Muscle layer of colon (tissue), 2 donors: ENCODE results near the gene NLRP1.

Experiments used
- H3K27ac ChIP-seq: one replicate; pipeline ENCODE4 v1.7.0; 2013; ENCODE audit warnings: low read depth, mild to moderate bottlenecking, low read length, moderate library complexity
- H3K27me3 ChIP-seq, 2 donors: one replicate each; pipeline ENCODE4 v1.7.0; 2013; ENCODE audit warnings: low read length in 2 of 2, mild to moderate bottlenecking in 2 of 2; ENCODE audit not compliant: insufficient read depth in 2 of 2, control insufficient read depth in 1 of 2
- H3K36me3 ChIP-seq: one replicate; pipeline ENCODE4 v1.7.0; 2013; ENCODE audit warnings: mild to moderate bottlenecking, low read length; ENCODE audit not compliant: insufficient read depth
- H3K4me1 ChIP-seq: one replicate; pipeline ENCODE4 v1.7.0; 2013; ENCODE audit warnings: mild to moderate bottlenecking, low read length; ENCODE audit not compliant: insufficient read depth
- H3K4me3 ChIP-seq, 2 donors: one replicate each; pipeline ENCODE4 v1.7.0; 2013; ENCODE audit warnings: low read length in 2 of 2, low read depth in 1 of 2, mild to moderate bottlenecking in 1 of 2, moderate library complexity in 1 of 2
- H3K9ac ChIP-seq: one replicate; pipeline ENCODE4 v1.7.0; 2013; ENCODE audit warnings: low read length
- H3K9me3 ChIP-seq: one replicate; pipeline ENCODE4 v1.7.0; 2013; ENCODE audit warnings: mild to moderate bottlenecking, low read length
- donor health status: abdominal sarcoma.
- donor health status: Adenocarcinoma of cecum.

NLRP1 gene

DNA sequence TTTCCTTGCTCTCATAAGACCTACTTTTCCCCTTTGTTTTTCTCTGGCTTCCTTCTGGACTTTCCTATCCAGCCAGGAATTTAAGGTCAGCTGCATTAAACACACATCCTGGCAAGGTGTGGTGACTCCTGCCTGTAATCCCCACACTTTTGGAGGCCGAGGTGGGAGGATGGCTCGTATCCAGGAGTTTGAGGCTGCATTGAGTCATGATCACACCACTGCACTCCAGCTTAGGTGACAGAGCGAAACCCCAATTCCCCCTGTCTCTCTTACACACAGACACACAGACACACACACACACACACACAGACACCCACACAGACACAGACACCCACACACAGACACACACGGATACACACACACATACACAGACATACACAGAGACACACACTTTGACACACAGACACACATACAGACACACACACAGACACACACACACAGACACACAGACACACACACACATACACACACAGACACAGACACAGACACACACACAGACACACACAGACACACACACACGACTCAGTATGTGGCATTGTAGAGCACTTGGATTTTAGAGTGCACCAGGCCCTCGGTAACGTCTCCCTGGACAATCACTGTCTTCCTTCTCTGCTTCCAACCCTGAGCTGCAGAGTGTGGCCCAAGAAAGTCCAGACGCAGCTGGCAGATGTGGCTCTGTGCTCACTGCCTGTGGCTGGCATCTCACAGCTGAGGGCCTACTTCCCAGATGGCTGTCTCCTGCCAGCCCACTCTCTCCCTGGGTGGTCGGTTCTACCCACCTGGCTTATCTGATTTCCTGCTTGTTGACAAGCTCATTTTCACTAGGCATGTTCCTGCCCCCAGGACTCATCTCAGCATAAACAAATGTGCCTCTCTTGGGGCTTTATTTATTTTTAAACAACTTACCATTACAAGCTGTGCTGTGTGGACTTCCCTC, 39.0 kb downstream of the NLRP1 start:
- H3K36me3 ChIP-seq: peaks cover 11% of the 10 kb centered on the region
- no peaks in the 10 kb centered on the region for H3K9me3 ChIP-seq
- no peak overlapping the region for H3K4me3 ChIP-seq
- no peaks in the 10 kb centered on the region for H3K4me1 ChIP-seq
- no peak overlapping the region for H3K27ac ChIP-seq
- H3K27me3 ChIP-seq: no peaks in the 10 kb centered on the region
- H3K9ac ChIP-seq: no peak overlapping the region

GRCh38 chr17:5544115-5544514, 40.2 kb downstream of the NLRP1 start:
- no peaks in the 10 kb centered on the region for H3K4me1 ChIP-seq
- H3K4me3 ChIP-seq: no peak overlapping the region
- no peak overlapping the region for H3K9ac ChIP-seq
- H3K9me3 ChIP-seq: no peaks in the 10 kb centered on the region
- H3K36me3 ChIP-seq: peaks cover 11% of the 10 kb centered on the region
- no peak overlapping the region for H3K27ac ChIP-seq
- no peaks in the 10 kb centered on the region for H3K27me3 ChIP-seq

GRCh38 chr17:5541610-5542202, 42.6 kb downstream of the NLRP1 start:
- no peak overlapping the region for H3K27ac ChIP-seq
- no peaks in the 10 kb centered on the region for H3K9me3 ChIP-seq
- H3K27me3 ChIP-seq: no peaks in the 10 kb centered on the region
- peaks cover 10% of the 10 kb centered on the region for H3K36me3 ChIP-seq
- no peak overlapping the region for H3K9ac ChIP-seq
- no peaks in the 10 kb centered on the region for H3K4me1 ChIP-seq
- H3K4me3 ChIP-seq: no peak overlapping the region

DNA sequence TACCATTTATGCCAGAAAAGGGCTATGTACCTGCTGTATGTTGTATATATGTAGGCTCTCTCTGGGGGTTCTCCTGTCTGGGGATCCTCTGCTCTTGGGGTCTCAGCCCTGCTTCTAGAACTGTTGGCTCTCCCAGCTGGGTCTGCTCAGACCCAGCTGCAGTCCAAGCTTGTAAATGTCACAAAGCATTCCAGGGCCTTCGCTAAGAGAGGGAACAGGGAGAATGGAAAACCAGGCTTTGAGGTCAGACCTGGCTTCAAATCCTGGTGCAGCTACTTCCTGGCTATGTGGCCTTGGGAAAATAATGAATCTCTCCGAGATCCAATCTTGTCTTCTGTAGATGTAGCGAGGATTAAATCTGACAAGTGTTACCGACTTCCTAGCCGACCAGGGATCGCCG, 44.0 kb downstream of the NLRP1 start:
- Histone ChIP-seq H3K4me1 (no peaks in the 10 kb centered on the region), H3K27ac (no peak overlapping the region), H3K27me3 (no peaks in the 10 kb centered on the region), H3K4me3 (no peak overlapping the region), H3K9ac (no peak overlapping the region), H3K9me3 (no peaks in the 10 kb centered on the region), H3K36me3 (peaks cover 16% of the 10 kb centered on the region)

DNA sequence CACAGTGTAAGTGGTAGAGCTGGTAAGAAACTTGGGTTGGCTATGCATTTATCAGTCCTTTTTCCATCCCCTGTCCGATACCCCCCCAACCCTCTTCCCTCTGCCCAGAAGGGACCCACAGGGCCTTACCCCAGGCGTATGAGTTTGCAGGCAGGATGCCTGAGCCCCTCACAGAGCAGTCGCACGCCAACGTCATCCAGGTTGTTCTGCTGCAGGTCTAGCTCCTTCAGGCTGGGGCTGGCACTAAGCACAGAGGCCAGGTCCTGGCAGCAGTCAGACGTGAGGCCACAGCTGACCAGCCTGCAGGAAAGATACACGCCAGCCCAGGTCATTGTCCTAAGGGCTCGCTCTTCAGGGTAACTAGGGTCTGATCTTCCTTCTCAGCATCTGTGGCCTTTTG, 45.0 kb downstream of the NLRP1 start:
- H3K27me3 ChIP-seq: no peaks in the 10 kb centered on the region
- no peak overlapping the region for H3K4me3 ChIP-seq
- H3K4me1 ChIP-seq: no peaks in the 10 kb centered on the region
- no peak overlapping the region for H3K9ac ChIP-seq
- H3K9me3 ChIP-seq: no peaks in the 10 kb centered on the region
- H3K36me3 ChIP-seq: peaks cover 18% of the 10 kb centered on the region
- H3K27ac ChIP-seq: no peak overlapping the region

DNA sequence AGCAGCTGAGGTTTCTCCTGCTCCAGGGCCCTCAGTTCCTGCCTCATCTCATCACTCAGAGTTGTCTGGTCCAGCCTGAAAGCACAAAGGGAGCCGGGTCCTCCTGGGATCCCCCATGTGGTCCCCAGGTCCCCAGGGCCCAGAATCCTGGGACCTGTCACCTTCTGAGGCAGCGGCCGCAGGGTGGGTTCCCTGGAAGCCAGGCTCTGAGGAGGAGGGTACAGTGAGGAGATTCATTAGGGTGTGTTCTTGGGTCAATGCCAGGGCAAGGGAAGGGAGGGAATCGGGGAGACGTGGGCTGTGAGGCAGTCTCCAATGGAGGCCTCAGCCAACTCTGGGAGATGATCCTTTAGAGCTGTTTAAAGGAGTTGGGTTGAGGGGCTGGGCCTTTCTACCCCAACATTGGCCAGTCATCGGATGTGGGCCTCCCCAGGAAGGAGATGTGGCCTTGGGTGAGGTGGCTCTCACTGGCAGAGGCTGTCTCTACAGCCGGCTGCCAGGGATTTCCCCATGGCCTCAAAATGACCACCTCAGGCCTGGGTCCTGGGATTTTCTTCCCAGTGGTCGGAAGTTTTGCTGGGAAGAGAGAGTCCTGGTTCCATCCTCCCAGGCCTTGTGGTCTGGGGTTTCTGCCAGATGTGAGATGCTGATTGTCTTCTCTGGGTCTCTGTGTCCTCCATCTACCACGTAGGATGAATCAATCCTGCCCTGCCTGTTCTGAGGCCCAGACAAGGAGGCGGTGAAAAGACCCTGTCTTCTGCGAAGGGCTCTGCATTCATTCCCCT, 47.3 kb downstream of the NLRP1 start:
- Histone ChIP-seq H3K27me3 (no peaks in the 10 kb centered on the region), H3K9me3 (no peaks in the 10 kb centered on the region), H3K4me1 (no peaks in the 10 kb centered on the region), H3K4me3 (no peak overlapping the region), H3K36me3 (peaks cover 18% of the 10 kb centered on the region), H3K9ac (no peak overlapping the region), H3K27ac (no peak overlapping the region)

DNA sequence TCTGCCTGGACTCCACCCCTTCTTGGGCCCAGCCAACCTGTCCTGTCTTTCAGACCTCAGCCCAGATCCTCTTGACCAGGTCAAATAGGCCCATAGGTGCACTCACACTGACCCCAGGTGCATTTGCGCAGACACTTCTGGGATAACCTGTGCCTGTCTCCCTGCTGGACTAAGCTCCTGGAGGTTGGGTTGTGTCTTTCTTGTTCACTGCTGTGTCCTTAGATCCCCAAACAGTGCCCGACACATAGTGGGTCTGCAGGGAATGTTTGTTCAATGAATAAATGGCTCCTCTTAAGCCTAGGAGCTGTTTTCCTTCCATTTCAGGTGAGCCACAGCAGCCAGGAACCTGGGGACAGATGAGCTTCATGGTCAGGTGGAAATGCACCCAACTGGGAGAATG, 48.9 kb downstream of the NLRP1 start:
- Histone ChIP-seq H3K27ac (no peak overlapping the region), H3K36me3 (peaks cover 16% of the 10 kb centered on the region), H3K27me3 (no peaks in the 10 kb centered on the region), H3K4me1 (no peaks in the 10 kb centered on the region), H3K9ac (no peak overlapping the region), H3K9me3 (no peaks in the 10 kb centered on the region), H3K4me3 (no peak overlapping the region)

DNA sequence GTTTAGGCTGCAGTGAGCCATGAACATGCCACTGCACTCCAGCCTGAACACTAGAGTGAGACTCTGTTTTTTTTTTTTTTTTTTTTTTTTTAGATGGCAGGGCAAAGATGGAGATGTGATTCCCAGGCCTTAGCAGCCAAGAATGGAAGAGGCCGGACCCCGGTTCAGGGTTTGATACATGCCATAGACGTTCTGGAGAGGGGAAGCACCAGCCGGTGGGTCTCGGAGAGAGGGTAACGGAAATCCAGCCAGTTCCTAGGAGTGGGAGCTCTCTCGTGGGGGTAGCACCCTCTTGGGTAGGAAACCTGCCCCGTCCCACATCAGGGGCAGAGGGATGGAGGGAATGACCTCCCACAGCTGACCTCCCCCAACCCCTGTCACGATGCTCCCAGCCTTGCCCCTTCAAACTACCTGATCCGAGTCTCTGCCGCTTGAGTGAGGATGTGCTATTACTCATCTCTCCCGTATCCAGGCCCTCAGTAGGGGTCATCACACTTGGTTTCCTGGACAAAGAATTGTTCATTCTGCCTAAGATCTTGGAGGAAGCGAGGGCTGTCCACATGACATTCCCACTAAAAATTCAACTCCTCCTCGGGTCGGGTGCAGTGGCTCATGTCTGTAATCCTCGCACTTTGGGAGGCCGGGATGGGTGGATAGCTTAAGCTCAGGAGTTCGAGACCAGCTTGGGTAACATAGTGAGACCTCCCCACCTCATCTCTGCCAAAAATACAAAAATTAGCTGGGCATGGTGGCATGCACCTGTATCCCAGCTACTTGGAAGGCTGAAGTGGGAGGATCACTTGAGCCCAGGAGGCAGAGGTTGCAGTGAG, 50.6 kb downstream of the NLRP1 start:
- no peaks in the 10 kb centered on the region for H3K9me3 ChIP-seq
- H3K27me3 ChIP-seq: no peaks in the 10 kb centered on the region
- no peak overlapping the region for H3K4me3 ChIP-seq
- H3K27ac ChIP-seq: no peak overlapping the region
- H3K36me3 ChIP-seq: peaks cover 18% of the 10 kb centered on the region
- H3K9ac ChIP-seq: no peak overlapping the region
- no peaks in the 10 kb centered on the region for H3K4me1 ChIP-seq

GRCh38 chr17:5532581-5532980, 51.7 kb downstream of the NLRP1 start:
- H3K9ac ChIP-seq: no peak overlapping the region

GRCh38 chr17:5531085-5531418, 53.3 kb downstream of the NLRP1 start:
- H3K27me3 ChIP-seq: no peaks in the 10 kb centered on the region
- H3K36me3 ChIP-seq: peaks cover 13% of the 10 kb centered on the region
- no peak overlapping the region for H3K9ac ChIP-seq
- H3K27ac ChIP-seq: no peak overlapping the region
- H3K4me3 ChIP-seq: no peak overlapping the region
- H3K9me3 ChIP-seq: no peaks in the 10 kb centered on the region
- peaks cover 7% of the 10 kb centered on the region for H3K4me1 ChIP-seq

More at GRCh38 chr17:5532581-5532980, 51.7 kb downstream of the NLRP1 start:
- no peak overlapping the region for H3K27ac ChIP-seq
- no peaks in the 10 kb centered on the region for H3K9me3 ChIP-seq
- H3K4me1 ChIP-seq: no peaks in the 10 kb centered on the region
- no peaks in the 10 kb centered on the region for H3K27me3 ChIP-seq
- peaks cover 17% of the 10 kb centered on the region for H3K36me3 ChIP-seq
- H3K4me3 ChIP-seq: no peak overlapping the region
